Measurements from ENCODE around the gene MT1G.
"Not testable (repeated sequence)": the region's sequence is repeated elsewhere in the genome, so short reads cannot be mapped to it uniquely, and the experiment has no call there.

The MT1G gene

GRCh38 chr16:56634715-56635440, 33.0 kb downstream of the MT1G start:
- DNase-seq, result no peak

GRCh38 chr16:56633535-56633934, 34.3 kb downstream of the MT1G start:
- DNase-seq, result no peak

GRCh38 chr16:56632848-56633365, 35.0 kb downstream of the MT1G start:
- no peak for DNase-seq

- DNase-seq, result no peak
Measured at GRCh38 chr16:56632156-56632847, 35.6 kb downstream of the MT1G start, which contains the start of gene MT1M. MT1M (plus strand) TSS chr16:56632659; CDS start chr16:56632732, 73 bp downstream.

GRCh38 chr16:56631832-56632155, 36.1 kb downstream of the MT1G start:
- no peak for DNase-seq

- DNase-seq, result no peak
Measured at GRCh38 chr16:56631197-56631596, 36.7 kb downstream of the MT1G start.

- DNase-seq, result no peak
Measured at GRCh38 chr16:56630134-56630533, 37.7 kb downstream of the MT1G start.

GRCh38 chr16:56629531-56629930, 38.3 kb downstream of the MT1G start:
- no peak for DNase-seq

- DNase-seq, result no peak
Measured at GRCh38 chr16:56628486-56629350, 39.1 kb downstream of the MT1G start.

- DNase-seq, result no peak
Measured at GRCh38 chr16:56626685-56627084, 41.2 kb downstream of the MT1G start.

GRCh38 chr16:56625943-56626654, 41.8 kb downstream of the MT1G start:
- peak; percentile 71 for DNase-seq

- peak; percentile 84 for DNase-seq
Measured at GRCh38 chr16:56625140-56625942, 42.5 kb downstream of the MT1G start, which contains the start of gene MT1E. MT1E (plus strand) TSS chr16:56625781; CDS start chr16:56625852, 71 bp downstream.

GRCh38 chr16:56623637-56624036, 44.2 kb downstream of the MT1G start:
- no peak for DNase-seq

GRCh38 chr16:56623184-56623583, 44.7 kb downstream of the MT1G start:
- DNase-seq, result not testable (repeated sequence)

- not testable (repeated sequence) for DNase-seq
Measured at GRCh38 chr16:56621665-56622445, 46.0 kb downstream of the MT1G start.

GRCh38 chr16:56620339-56620897, 47.4 kb downstream of the MT1G start:
- DNase-seq, result no peak

- no peak for DNase-seq
Measured at GRCh38 chr16:56618138-56618537, 49.7 kb downstream of the MT1G start.

GRCh38 chr16:56617212-56618085, 50.4 kb downstream of the MT1G start:
- DNase-seq, result peak; percentile 59

Data from fibroblast of upper back skin (primary cell).